CD14-positive monocyte (primary cell): ENCODE results near the gene WSB1. TPM values are rescaled to one million over a fixed set of nuclear protein-coding genes. Genes with fewer than 3 reads are reported as not detected.

Source experiments
- DNase-seq, 3 donors: peaks; one replicate each; pipeline ENCODE4 v3.0.0-alpha.2; 2011 to 2022
- H2AFZ ChIP-seq: 2 replicates; pipeline ENCODE4 v1.6.0; 2012; ENCODE audit warnings: mild to moderate bottlenecking, low read depth, low read length, inconsistent platforms; ENCODE audit not compliant: insufficient read depth, poor library complexity, severe bottlenecking
- H3K27ac ChIP-seq, 2 donors: 1 replicate in 1 of 2; 2 replicates in 1 of 2; pipeline ENCODE4 v1.5.1; 2012 to 2013; ENCODE audit warnings: low read length in 2 of 2, control low read depth in 1 of 2, inconsistent platforms in 1 of 2, low read depth in 1 of 2, mild to moderate bottlenecking in 1 of 2
- H3K27me3 ChIP-seq, 2 donors: one replicate each; pipeline versions ENCODE4 v1.6.0 to v1.6.1; 2011 to 2013; ENCODE audit warnings: low read length in 2 of 2; ENCODE audit not compliant: control insufficient read depth in 2 of 2, insufficient read depth in 2 of 2
- H3K36me3 ChIP-seq, 2 donors: replicated peaks in 1 of 2; 1 replicate in 1 of 2; 2 replicates in 1 of 2; pipeline versions ENCODE4 v1.5.1 to v1.6.1; 2012 to 2013; ENCODE audit warnings: low read length in 2 of 2, control low read depth in 1 of 2, inconsistent platforms in 1 of 2, mild to moderate bottlenecking in 1 of 2; ENCODE audit not compliant: insufficient read depth in 2 of 2, control insufficient read depth in 1 of 2
- H3K4me1 ChIP-seq, 2 donors: 1 replicate in 1 of 2; 2 replicates in 1 of 2; pipeline versions ENCODE4 v1.5.1 to v1.6.1; 2012 to 2013; ENCODE audit warnings: low read length in 2 of 2, control low read depth in 1 of 2, inconsistent platforms in 1 of 2, mild to moderate bottlenecking in 1 of 2, moderate library complexity in 1 of 2; ENCODE audit not compliant: insufficient read depth in 2 of 2, control insufficient read depth in 1 of 2
- H3K4me2 ChIP-seq: replicated peaks from 2 replicates; pipeline ENCODE3; 2012; ENCODE audit warnings: low read length, moderate library complexity, mild to moderate bottlenecking; ENCODE audit not compliant: poor library complexity, severe bottlenecking; ENCODE audit errors: extremely low read depth
- H3K4me3 ChIP-seq, 3 experiments: fragments of 200-600 bp in 1 of 3; sonication (generic) in 1 of 3; replicated peaks in 1 of 3; 1 replicate in 2 of 3; 2 replicates in 1 of 3; pipeline ENCODE4 v1.5.1; 2011 to 2013; ENCODE audit warnings: low read length in 3 of 3, mild to moderate bottlenecking in 3 of 3, control low read depth in 2 of 3, low read depth in 2 of 3, inconsistent platforms in 1 of 3, moderate library complexity in 1 of 3
- H3K79me2 ChIP-seq: 2 replicates; pipeline ENCODE4 v1.6.0; 2012; ENCODE audit warnings: mild to moderate bottlenecking, control low read depth, inconsistent platforms, low read length, moderate library complexity; ENCODE audit not compliant: insufficient read depth
- H3K9ac ChIP-seq: 2 replicates; pipeline ENCODE4 v1.6.0; 2017; ENCODE audit warnings: low read length, mild to moderate bottlenecking; ENCODE audit not compliant: insufficient read depth, poor library complexity, severe bottlenecking
- H3K9me3 ChIP-seq, 2 donors: replicated peaks in 1 of 2; 1 replicate in 1 of 2; 2 replicates in 1 of 2; pipeline versions ENCODE4 v1.5.1 to v1.6.1; 2012 to 2013; ENCODE audit warnings: low read length in 2 of 2, control low read depth in 1 of 2; ENCODE audit not compliant: control insufficient read depth in 1 of 2, insufficient read depth in 1 of 2
- H4K20me1 ChIP-seq: 2 replicates; pipeline ENCODE4 v1.6.0; 2012; ENCODE audit warnings: mild to moderate bottlenecking, low read length, control low read depth, moderate library complexity; ENCODE audit not compliant: insufficient read depth
- H3K27ac Mint-ChIP-seq, 7 donors: one replicate each; pipeline ENCODE4 v1.8.0; 2020; ENCODE audit warnings: mild to moderate bottlenecking in 7 of 7, mixed read lengths in 7 of 7, moderate library complexity in 6 of 7, inconsistent platforms in 2 of 7
- H3K27me3 Mint-ChIP-seq, 3 donors: one replicate each; pipeline ENCODE4 v1.8.0; 2021 to 2022; ENCODE audit warnings: low read depth in 3 of 3, mild to moderate bottlenecking in 3 of 3, mixed read lengths in 3 of 3, moderate library complexity in 3 of 3, inconsistent platforms in 1 of 3
- H3K36me3 Mint-ChIP-seq, 2 donors: one replicate each; pipeline ENCODE4 v1.8.0; 2020; ENCODE audit warnings: mixed read lengths in 2 of 2, inconsistent platforms in 1 of 2, mild to moderate bottlenecking in 1 of 2
- H3K4me1 Mint-ChIP-seq: one replicate; pipeline ENCODE4 v1.8.0; 2020; ENCODE audit warnings: mild to moderate bottlenecking, mixed read lengths
- H3K4me3 Mint-ChIP-seq, 2 donors: one replicate each; pipeline ENCODE4 v1.8.0; 2020; ENCODE audit warnings: mild to moderate bottlenecking in 2 of 2, mixed read lengths in 2 of 2, moderate library complexity in 1 of 2
- H3K9me3 Mint-ChIP-seq, 7 donors: one replicate each; pipeline ENCODE4 v1.8.0; 2020 to 2022; ENCODE audit warnings: mixed read lengths in 7 of 7, mild to moderate bottlenecking in 6 of 7, moderate library complexity in 6 of 7, inconsistent platforms in 2 of 7
- CTCF ChIP-seq: fragments of 200-600 bp; IDR thresholded peaks from one replicate; pipeline ENCODE4 v1.8.0; 2022; ENCODE audit warnings: antibody characterized with exemption, mild to moderate bottlenecking
- WGBS: methylation state at CpG from one replicate; pipeline ENCODE4 v1.1.5; 2013; ENCODE audit warnings: missing lambda C conversion rate; ENCODE audit not compliant: insufficient coverage; 5-methylcytosine and 5-hydroxymethylcytosine counted together
- intact Hi-C, 2 donors: fragments of 100-400 bp; cut with micrococcal nuclease; formaldehyde crosslinking; loops; one replicate each; pipeline versions ENCODE4 v1.15.0 to v1.15.1; 2023
- polyA plus RNA-seq, 3 donors: library from polyadenylated mRNA; depleted of rRNA in 1 of 3; unstranded in 2 of 3; stranded (reverse) in 1 of 3; fragments of 300-500 nt in 2 of 3; fragments of >200 nt in 1 of 3; fragmentation: Illumina TruSeq in 2 of 3; gene quantifications; 1 replicate in 2 of 3; 2 replicates in 1 of 3; pipeline ENCODE4 v1.2.3, GENCODE V29; 2012 to 2021

Gene WSB1
- polyA plus RNA-seq, 3 donors = 220 to 368 (median 296) TPM

- Mint-ChIP-seq H3K4me3 (no peak overlapping the region), H3K27ac (peak overlapping the region in 4 of 7 donors; percentile 43 to 79 (median 64)), H3K36me3 (peaks cover 1 to 4% of the 10 kb centered on the region in 2 donors), H3K4me1 (peaks cover 72% of the 10 kb centered on the region), H3K27me3 (peaks cover 0 to 3% (median 2%) of the 10 kb centered on the region in 3 donors), H3K9me3 (no peaks in the 10 kb centered on the region)
- no peak for TF ChIP-seq CTCF
- no peak overlapping the region for H3K27ac ChIP-seq
- H4K20me1 ChIP-seq = no peaks in the 10 kb centered on the region
- H3K36me3 ChIP-seq = no peaks in the 10 kb centered on the region
- no peaks in the 10 kb centered on the region for H3K9me3 ChIP-seq
- WGBS = no CpG with 5 or more reads among the region's 7 CpGs
- H3K4me3 ChIP-seq = no peak overlapping the region
- H3K4me1 ChIP-seq = peaks cover 72 to 74% of the 10 kb centered on the region in 2 donors
- peak overlapping the region; percentile 75 for H2AFZ ChIP-seq
- DNase-seq = no peak
- H3K79me2 ChIP-seq = no peaks in the 10 kb centered on the region
- no peaks in the 10 kb centered on the region for H3K27me3 ChIP-seq
- intact Hi-C loops = loop anchor here in 1 of 2 donors (10.0 kb wide), 1 partner anchor 704 kb away; the partner anchor contains the start of gene NLK
- H3K9ac ChIP-seq = no peak overlapping the region
- H3K4me2 ChIP-seq = no peak overlapping the region
Observed at GRCh38 chr17:27340575-27340974, 46.7 kb downstream of the WSB1 start.

- intact Hi-C loops = loop anchor here in 1 of 2 donors (10.0 kb wide), 1 partner anchor 704 kb away; the partner anchor contains the start of gene NLK
- H3K79me2 ChIP-seq = no peaks in the 10 kb centered on the region
- peaks cover 67 to 69% of the 10 kb centered on the region in 2 donors for H3K4me1 ChIP-seq
- no peaks in the 10 kb centered on the region for H3K9me3 ChIP-seq
- H3K9ac ChIP-seq = no peak overlapping the region
- no peaks in the 10 kb centered on the region for H3K36me3 ChIP-seq
- no peak overlapping the region for H3K27ac ChIP-seq
- no peaks in the 10 kb centered on the region for H3K9me3 Mint-ChIP-seq
- H3K4me3 ChIP-seq = no peak overlapping the region
- H3K36me3 Mint-ChIP-seq = peaks cover 1 to 4% of the 10 kb centered on the region in 2 donors
- no peak overlapping the region for H3K4me2 ChIP-seq
- peak overlapping the region; percentile 75 for H2AFZ ChIP-seq
- peaks cover 67% of the 10 kb centered on the region for H3K4me1 Mint-ChIP-seq
- DNase-seq = no peak
- H4K20me1 ChIP-seq = no peaks in the 10 kb centered on the region
- 21% methylated on average over 3 of the region's 4 CpGs for WGBS
- no peaks in the 10 kb centered on the region for H3K27me3 ChIP-seq
- H3K27me3 Mint-ChIP-seq = peaks cover 0 to 3% (median 2%) of the 10 kb centered on the region in 3 donors
- no peak overlapping the region for H3K4me3 Mint-ChIP-seq
- peak overlapping the region in 4 of 7 donors; percentile 28 to 80 (median 58) for H3K27ac Mint-ChIP-seq
- no peak for TF ChIP-seq CTCF
Observed at GRCh38 chr17:27341041-27341471, 47.1 kb downstream of the WSB1 start.
